PC-9 (cell line): ENCODE measurements around the gene ANKS1B. TPM values are rescaled to one million over a fixed set of nuclear protein-coding genes. Genes with fewer than 3 reads are reported as not detected.

ENCODE experiments used
- BruUV-seq: library from RNA; stranded (reverse); fragments of 400-500 nt; replicated peaks from 2 replicates; lab custom pipeline; 2021; lab: Mats Ljungman, UMichigan
- CTCF ChIA-PET: fragments of 300-600 bp; sonication (Branson Sonifier 250); formaldehyde crosslinking; loops from one replicate; lab custom pipeline; 2022; ENCODE audit warnings: antibody characterized with exemption; lab: Charles Lee
- POLR2A ChIA-PET: fragments of 300-600 bp; sonication (Branson Sonifier 250); formaldehyde crosslinking; loops from one replicate; lab custom pipeline; 2022; ENCODE audit warnings: antibody characterized with exemption; ENCODE audit not compliant: unreplicated experiment; lab: Charles Lee
- DNase-seq, 2 experiments: peaks; one replicate each; pipeline versions ENCODE4 v3.0.0 to v3.0.0-alpha.2; 2015 to 2022; ENCODE audit warnings: mixed read lengths in 1 of 2
- H2AFZ ChIP-seq: fragments of 200-600 bp; sonication (generic); 2 replicates; pipeline ENCODE4 v1.8.1; 2017; ENCODE audit warnings: antibody characterized with exemption
- H3F3A ChIP-seq: fragments of 200-600 bp; sonication (generic); 2 replicates; pipeline ENCODE4 v1.8.1; 2017; ENCODE audit warnings: antibody characterized with exemption, mild to moderate bottlenecking, low read depth; ENCODE audit not compliant: insufficient read depth
- H3K27ac ChIP-seq: fragments of 200-600 bp; sonication (generic); 2 replicates; pipeline ENCODE4 v1.6.1; 2016; ENCODE audit warnings: mixed run types
- H3K27me3 ChIP-seq: fragments of 200-600 bp; sonication (generic); 2 replicates; pipeline ENCODE4 v1.6.1; 2016; ENCODE audit warnings: low read depth, mixed run types; ENCODE audit not compliant: insufficient read depth
- H3K36me3 ChIP-seq: fragments of 200-600 bp; sonication (generic); 2 replicates; pipeline ENCODE4 v1.6.1; 2016; ENCODE audit warnings: low read depth, mixed run types
- H3K4me1 ChIP-seq: fragments of 200-600 bp; sonication (generic); replicated peaks from 2 replicates; pipeline ENCODE4 v1.6.1; 2016; ENCODE audit warnings: mixed run types; ENCODE audit not compliant: insufficient read depth
- H3K4me2 ChIP-seq: fragments of 200-600 bp; sonication (generic); 2 replicates; pipeline ENCODE4 v1.6.1; 2017; ENCODE audit warnings: mixed run types
- H3K4me3 ChIP-seq: fragments of 200-600 bp; sonication (generic); 2 replicates; pipeline ENCODE4 v1.6.1; 2016; ENCODE audit warnings: mixed run types
- H3K79me2 ChIP-seq: fragments of 200-600 bp; sonication (generic); 2 replicates; pipeline ENCODE4 v1.6.1; 2017; ENCODE audit warnings: low read depth, mixed run types
- H3K9me2 ChIP-seq: fragments of 200-600 bp; sonication (generic); 2 replicates; pipeline ENCODE4 v1.8.1; 2017; ENCODE audit warnings: mild to moderate bottlenecking; ENCODE audit not compliant: insufficient read depth
- H3K9me3 ChIP-seq: fragments of 200-600 bp; sonication (generic); 2 replicates; pipeline ENCODE4 v1.8.1; 2016; ENCODE audit warnings: low read depth; ENCODE audit not compliant: insufficient read depth
- H4K20me1 ChIP-seq: fragments of 200-600 bp; sonication (generic); 2 replicates; pipeline ENCODE4 v1.8.1; 2017; ENCODE audit not compliant: insufficient read depth
- EZH2 ChIP-seq: fragments of 200-600 bp; sonication (generic); IDR thresholded peaks from 2 replicates; pipeline ENCODE4 v1.8.0; 2017; ENCODE audit warnings: antibody characterized with exemption, low read depth
- intact Hi-C: fragments of 100-400 bp; cut with micrococcal nuclease; formaldehyde crosslinking; loops from one replicate; pipeline ENCODE4 v1.10.0; 2022; ENCODE audit not compliant: unreplicated experiment
- total RNA-seq: library from RNA; stranded (reverse); gene quantifications from 2 replicates; pipeline ENCODE4 v1.2.3, GENCODE V29; 2021
- TF ChIP-seq, protein P1 (sequence below): fragments of 200-600 bp; sonication (generic); conservative IDR thresholded peaks from 2 replicates; pipeline ENCODE4 v1.6.1; 2017; ENCODE audit warnings: mixed run types, antibody characterized with exemption, mild to moderate bottlenecking, moderate library complexity

Gene ANKS1B
- total RNA-seq, 1 experiment from 2014 or later = not detected

DNA sequence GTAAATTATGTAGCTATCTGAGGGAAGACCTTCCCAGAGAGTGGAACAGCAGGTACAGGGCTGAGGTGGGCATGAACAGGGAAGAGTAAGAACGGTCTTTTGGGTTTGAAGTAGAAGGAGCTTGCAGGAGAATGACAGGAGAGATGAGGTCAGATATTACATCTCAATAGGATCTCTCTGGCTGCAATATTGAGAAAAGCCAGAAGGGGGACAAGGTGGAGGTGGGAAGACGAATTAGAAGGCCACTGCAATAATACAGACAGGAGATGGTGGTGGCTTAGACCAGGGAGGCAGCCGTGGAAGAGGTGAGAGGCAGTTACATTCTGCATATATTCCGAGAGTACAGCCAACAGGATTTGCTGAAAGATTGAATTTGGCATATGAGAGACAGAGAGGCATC lies 1029.5 kb downstream of the ANKS1B start:
- Histone ChIP-seq H4K20me1 (no peaks in the 10 kb centered on the region; the same call in 1 of the 2 replicates), H3K27ac (no peak overlapping the region), H3K27me3 (no peaks in the 10 kb centered on the region), H3K4me2 (no peak overlapping the region), H3K79me2 (no peaks in the 10 kb centered on the region), H3K4me3 (no peak overlapping the region), H3K4me1 (no peaks in the 10 kb centered on the region), H3F3A (no peaks in the 10 kb centered on the region), H3K9me2 (no peaks in the 10 kb centered on the region), H3K9me3 (no peaks in the 10 kb centered on the region), H3K36me3 (no peaks in the 10 kb centered on the region), H2AFZ (no peak overlapping the region)
- BruUV-seq = no TSS peak
- intact Hi-C loops = no loop called here
- ChIA-PET POLR2A (no interaction called here), CTCF (no interaction called here)
- no peak for TF ChIP-seq EZH2
- TF ChIP-seq, protein P1, sequence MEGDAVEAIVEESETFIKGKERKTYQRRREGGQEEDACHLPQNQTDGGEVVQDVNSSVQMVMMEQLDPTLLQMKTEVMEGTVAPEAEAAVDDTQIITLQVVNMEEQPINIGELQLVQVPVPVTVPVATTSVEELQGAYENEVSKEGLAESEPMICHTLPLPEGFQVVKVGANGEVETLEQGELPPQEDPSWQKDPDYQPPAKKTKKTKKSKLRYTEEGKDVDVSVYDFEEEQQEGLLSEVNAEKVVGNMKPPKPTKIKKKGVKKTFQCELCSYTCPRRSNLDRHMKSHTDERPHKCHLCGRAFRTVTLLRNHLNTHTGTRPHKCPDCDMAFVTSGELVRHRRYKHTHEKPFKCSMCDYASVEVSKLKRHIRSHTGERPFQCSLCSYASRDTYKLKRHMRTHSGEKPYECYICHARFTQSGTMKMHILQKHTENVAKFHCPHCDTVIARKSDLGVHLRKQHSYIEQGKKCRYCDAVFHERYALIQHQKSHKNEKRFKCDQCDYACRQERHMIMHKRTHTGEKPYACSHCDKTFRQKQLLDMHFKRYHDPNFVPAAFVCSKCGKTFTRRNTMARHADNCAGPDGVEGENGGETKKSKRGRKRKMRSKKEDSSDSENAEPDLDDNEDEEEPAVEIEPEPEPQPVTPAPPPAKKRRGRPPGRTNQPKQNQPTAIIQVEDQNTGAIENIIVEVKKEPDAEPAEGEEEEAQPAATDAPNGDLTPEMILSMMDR = peak; percentile 56
- DNase-seq = no peak

DNA sequence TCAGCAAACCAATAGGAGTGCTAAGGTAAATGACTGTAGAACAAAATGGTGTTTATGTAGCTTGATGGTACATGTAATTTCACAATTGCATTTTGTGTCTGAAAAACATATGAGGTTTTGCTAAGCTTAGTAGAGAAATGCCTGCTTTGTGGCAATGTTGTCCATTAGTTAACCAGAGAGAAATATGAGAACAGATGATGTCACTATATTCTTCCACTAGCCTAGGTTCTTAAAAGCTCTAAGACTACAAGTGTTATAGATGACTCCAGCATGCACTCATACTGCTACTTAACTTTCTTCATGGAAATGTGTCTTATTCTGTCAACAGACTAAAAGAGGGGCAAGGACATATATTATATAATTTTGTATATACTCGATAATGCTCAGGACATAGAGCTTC lies 1030.2 kb downstream of the ANKS1B start:
- no peaks in the 10 kb centered on the region for H3K36me3 ChIP-seq
- H4K20me1 ChIP-seq = no peaks in the 10 kb centered on the region; the same call in 1 of the 2 replicates
- H2AFZ ChIP-seq = no peak overlapping the region
- no peaks in the 10 kb centered on the region for H3K9me2 ChIP-seq
- no peaks in the 10 kb centered on the region for H3K9me3 ChIP-seq
- no peak overlapping the region for H3K27ac ChIP-seq
- intact Hi-C loops = no loop called here
- no peak for TF ChIP-seq EZH2
- TF ChIP-seq, protein P1 = no peak
- DNase-seq = no peak
- H3F3A ChIP-seq = no peaks in the 10 kb centered on the region
- BruUV-seq = no TSS peak
- H3K4me1 ChIP-seq = no peaks in the 10 kb centered on the region
- no peaks in the 10 kb centered on the region for H3K27me3 ChIP-seq
- H3K4me2 ChIP-seq = no peak overlapping the region
- ChIA-PET POLR2A (no interaction called here), CTCF (no interaction called here)
- H3K79me2 ChIP-seq = no peaks in the 10 kb centered on the region
- no peak overlapping the region for H3K4me3 ChIP-seq

DNA sequence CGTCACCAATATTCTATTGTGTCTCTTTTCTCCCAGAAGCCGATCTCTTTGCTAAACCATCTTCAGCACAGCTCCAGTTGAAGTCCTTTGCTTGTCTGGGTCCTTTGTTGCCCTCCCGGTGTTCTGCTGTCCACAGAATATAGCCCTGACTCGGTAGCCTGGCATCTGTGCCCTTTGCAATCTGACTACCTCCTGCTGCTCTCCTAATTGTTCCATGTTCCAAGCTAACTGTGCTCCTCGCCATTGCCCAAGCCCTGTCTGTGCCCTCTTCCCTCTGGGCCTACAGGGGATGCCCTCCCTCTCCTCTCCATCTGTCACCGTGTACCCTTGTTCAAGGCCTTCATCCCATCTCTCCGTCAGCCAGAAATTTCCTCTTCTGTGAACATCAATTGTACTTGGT lies 1033.3 kb downstream of the ANKS1B start:
- Histone ChIP-seq H3K27me3 (no peaks in the 10 kb centered on the region), H3K79me2 (no peaks in the 10 kb centered on the region), H3K9me2 (no peaks in the 10 kb centered on the region), H3K27ac (no peak overlapping the region), H4K20me1 (no peaks in the 10 kb centered on the region), H3K4me2 (no peak overlapping the region), H2AFZ (no peak overlapping the region), H3K4me3 (no peak overlapping the region), H3K9me3 (no peaks in the 10 kb centered on the region), H3F3A (no peaks in the 10 kb centered on the region), H3K4me1 (no peaks in the 10 kb centered on the region), H3K36me3 (no peaks in the 10 kb centered on the region)
- no peak for DNase-seq
- POLR2A ChIA-PET = no interaction called here
- no TSS peak for BruUV-seq
- TF ChIP-seq, protein P1 = no peak
- no peak for TF ChIP-seq EZH2
- CTCF ChIA-PET = no interaction called here
- intact Hi-C loops = no loop called here
